IMR-90 (cell line): ENCODE measurements around the gene NCDN.

ENCODE experiments used
- FOS ChIP-seq: fragments of 150-350 bp; IDR thresholded peaks from 2 replicates; pipeline ENCODE4 v1.6.1; 2016; ENCODE audit warnings: low read depth, low read length
- MAZ ChIP-seq: IDR thresholded peaks from 2 replicates; pipeline ENCODE4 v1.6.1; 2012; ENCODE audit warnings: low read depth, mild to moderate bottlenecking, low read length, improper control_type of control experiment, moderate library complexity, borderline replicate concordance
- POLR2A ChIP-seq: IDR thresholded peaks from 2 replicates; pipeline ENCODE4 v1.6.1; 2012; ENCODE audit warnings: mild to moderate bottlenecking, low read depth, low read length
- RCOR1 ChIP-seq: IDR thresholded peaks from 2 replicates; pipeline ENCODE4 v1.6.1; 2012; ENCODE audit warnings: mild to moderate bottlenecking, low read length, improper control_type of control experiment; ENCODE audit not compliant: insufficient replicate concordance
- SMC3 ChIP-seq: fragments of 150-350 bp; IDR thresholded peaks from 2 replicates; pipeline ENCODE4 v1.6.1; 2016; ENCODE audit warnings: low read depth, mild to moderate bottlenecking, antibody characterized with exemption, low read length, moderate library complexity
- TF ChIP-seq, protein P1 (sequence below): conservative IDR thresholded peaks from 2 replicates; pipeline ENCODE4 v1.5.1; 2012; ENCODE audit warnings: mild to moderate bottlenecking, low read depth, low read length, improper control_type of control experiment

DNA sequence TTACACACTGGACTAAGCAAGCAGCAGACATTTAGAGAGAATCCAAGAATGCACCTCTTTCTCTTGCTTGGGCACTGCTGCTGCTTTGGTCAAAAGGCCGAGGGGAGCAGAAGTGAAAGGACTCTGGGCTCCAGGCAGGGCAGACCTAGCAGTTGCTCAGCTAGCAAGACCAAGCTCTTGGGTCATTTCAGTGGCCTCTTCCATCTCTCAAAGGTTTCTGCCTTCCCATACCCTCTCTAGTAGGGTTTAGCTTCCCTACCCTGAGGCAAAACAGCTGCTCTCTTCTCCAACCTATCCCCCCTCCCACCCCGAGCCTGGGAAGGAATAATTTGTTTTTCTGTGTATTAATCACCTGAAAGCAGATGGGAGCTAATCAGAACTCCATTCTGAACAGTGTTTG is 41.3 kb downstream of the NCDN start:
- TF ChIP-seq RCOR1 (no peak), MAZ (no peak), FOS (no peak), POLR2A (no peak), SMC3 (no peak)
- TF ChIP-seq, protein P1, sequence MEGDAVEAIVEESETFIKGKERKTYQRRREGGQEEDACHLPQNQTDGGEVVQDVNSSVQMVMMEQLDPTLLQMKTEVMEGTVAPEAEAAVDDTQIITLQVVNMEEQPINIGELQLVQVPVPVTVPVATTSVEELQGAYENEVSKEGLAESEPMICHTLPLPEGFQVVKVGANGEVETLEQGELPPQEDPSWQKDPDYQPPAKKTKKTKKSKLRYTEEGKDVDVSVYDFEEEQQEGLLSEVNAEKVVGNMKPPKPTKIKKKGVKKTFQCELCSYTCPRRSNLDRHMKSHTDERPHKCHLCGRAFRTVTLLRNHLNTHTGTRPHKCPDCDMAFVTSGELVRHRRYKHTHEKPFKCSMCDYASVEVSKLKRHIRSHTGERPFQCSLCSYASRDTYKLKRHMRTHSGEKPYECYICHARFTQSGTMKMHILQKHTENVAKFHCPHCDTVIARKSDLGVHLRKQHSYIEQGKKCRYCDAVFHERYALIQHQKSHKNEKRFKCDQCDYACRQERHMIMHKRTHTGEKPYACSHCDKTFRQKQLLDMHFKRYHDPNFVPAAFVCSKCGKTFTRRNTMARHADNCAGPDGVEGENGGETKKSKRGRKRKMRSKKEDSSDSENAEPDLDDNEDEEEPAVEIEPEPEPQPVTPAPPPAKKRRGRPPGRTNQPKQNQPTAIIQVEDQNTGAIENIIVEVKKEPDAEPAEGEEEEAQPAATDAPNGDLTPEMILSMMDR, result no peak
